Activated CD8-positive, alpha-beta memory T cell treated with anti-CD3 and anti-CD28 coated beads for 4 hours (primary cell): Measurements from ENCODE around the gene QRFP.

Experiments used
- DNase-seq, 2 donors: peaks; one replicate each; pipeline ENCODE4 v3.0.0-alpha.2; 2020; ENCODE audit warnings: low read depth in 2 of 2

Gene QRFP

DNA sequence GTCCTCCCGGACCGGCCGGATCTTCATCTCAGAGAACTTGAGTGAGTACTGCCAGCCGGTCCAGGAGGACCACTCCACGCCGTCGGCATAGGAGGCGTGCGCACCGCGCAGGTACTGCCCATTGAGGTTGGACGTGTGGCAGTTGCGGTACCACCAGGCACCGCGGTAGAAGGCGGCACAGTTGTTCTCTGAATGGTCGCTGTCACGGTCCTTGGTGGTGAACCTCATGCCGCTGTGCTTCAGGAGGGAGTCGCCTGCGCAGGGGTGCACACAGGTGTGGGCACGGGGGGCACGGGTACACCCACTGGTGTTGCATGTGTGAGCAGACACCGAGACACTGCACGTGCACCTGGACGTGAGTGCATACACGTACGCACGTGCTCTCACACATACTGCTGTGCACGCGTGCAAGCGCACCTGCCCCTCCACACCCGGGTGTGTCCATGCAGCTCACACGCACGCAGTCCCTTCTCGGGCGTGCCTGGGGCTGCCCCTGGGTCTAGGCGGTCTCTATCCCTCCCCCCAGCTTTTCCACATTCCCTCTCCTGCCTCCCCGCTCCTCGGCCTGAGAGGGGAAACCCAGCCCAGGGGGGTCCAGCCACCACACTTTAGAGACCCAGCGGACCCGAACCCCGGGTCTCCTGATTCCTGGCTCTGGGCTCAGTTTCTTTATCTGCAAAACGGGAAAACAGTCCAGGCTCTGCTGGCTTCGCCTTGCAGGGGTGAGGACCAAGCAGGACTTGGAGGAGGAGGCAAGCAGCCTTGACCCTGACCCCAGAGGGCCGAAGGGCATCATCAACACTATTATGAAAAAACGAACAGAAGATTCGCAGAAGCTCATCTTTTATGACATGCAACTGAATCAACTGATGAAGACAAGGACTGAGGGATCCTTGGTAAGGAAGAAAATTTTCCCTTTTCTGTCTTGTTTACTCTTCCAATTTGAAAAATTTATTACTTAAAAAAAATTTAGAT, 7.7 kb upstream of the QRFP start:
- DNase-seq, result no peak

DNA sequence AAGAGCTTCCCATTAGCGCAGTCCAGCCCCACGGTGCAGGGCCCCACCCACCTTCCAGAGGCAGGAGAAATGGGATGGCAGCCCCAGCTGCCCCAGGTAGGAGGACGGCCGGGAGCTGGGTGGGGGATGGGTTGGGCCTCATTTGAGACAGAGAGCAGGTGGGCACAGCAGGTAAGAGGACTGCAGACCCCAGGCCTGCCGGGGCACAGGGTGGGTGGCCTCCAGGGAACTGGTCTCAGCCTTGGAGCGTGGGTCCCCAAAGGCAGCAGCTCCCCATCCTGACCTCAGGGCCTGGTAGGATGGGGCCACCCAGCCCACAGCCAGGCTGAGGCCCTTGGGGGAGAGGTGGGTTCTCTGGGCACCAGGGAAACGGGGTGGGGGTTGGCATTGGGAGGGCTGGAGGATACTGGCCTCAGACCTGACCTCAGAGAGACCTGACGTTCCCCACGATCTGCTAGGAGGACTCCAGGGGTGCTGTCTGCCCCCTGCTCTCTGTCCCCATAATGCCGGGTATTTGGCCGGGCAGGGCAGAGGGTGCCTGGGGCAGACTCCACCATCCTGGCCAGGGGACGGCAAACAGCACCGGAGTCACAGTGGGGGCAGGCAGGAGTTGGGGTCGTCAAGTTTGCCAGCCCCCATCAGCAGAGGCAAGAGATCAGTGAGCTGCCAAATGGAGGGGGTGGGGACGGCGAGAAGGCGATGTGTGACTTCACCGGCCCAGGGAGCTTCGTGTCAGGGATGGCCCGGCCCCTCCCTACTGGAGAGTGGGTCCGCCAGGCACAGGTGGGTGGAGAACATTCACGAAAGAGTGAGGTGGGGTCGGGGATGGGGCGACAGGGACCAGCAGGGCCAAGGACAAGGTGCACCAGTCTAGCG, 6.8 kb upstream of the QRFP start:
- DNase-seq, result no peak

DNA sequence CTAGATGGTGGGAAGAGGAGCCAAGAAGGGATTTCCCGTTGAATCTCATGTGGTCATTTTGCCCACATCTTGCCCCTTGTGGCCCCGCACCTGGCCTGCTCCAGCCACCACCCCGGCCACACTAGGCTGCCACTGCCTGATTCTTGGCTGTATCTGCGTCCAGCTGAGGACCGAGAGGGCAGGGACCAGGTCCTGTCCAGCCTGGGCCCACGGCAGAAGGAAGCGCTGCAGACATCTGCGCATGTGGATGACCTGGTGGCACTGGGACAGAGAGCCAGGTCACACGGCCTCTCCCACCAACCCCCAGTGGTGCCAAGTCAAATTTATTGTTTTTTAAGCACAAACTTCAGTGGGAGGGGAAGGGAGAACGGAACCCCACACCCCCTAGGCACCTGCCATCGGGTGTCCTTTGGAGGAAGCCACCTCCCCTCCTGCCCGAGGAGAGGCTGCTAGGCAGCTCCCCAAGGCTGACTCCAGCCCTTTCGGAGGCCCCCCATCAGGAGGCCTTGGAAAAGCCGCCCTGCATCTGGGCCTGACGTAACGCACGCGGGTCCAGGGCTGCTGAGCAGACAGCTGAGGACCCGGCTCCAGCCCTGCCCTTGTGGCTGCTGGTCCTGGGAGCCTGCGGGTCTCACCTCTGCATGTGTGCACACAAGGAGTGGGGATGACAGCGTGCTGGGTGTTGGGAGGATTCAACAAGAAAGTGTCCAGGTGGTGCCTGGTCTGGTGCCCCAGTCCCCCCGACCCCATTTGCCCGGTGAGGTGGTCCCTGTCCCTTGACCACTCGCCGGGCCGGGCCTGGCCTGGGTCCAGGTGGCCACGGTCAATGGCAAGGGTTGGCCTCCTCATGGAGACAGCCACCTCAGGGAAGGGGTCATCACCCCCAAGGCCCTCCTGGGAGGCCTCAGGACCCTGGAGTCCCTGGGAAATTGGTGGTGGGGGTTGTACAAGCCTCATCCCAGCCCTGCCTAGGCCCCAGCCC, 5.9 kb upstream of the QRFP start:
- no peak for DNase-seq

DNA sequence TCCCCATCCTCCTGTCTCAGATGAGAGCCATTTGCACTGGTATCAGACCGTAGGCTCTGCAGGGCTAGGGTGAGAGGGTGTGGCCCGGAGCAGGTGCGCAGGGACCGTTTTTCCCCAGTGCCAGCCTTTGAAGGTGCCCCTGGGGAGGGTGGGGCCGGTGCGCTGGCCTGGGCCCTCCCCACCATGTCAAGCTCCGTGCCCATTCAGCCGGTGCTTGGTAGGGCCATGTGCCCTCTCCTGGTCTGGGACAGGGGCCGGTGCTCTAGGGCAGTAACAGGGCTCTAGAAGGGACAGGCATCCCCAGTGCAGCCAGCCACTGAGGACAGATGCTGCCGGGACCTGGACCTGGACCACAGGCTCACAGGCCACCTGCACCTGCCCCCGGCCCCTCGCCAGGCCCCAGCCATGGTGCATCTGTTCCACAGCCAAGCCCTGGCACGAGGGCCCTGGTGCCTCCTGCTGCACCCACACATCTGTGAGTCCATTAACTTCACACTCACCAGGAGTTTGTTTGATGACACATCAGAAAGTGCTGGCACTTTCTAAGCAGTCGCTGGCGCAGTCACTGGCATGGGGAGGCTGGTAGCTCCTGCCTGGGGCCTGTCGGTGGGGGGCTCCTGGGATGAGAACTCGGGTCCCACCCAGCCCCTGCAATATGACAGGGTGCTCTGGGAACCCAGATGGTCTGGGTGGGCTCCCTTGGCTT, 5.0 kb upstream of the QRFP start:
- no peak for DNase-seq

DNA sequence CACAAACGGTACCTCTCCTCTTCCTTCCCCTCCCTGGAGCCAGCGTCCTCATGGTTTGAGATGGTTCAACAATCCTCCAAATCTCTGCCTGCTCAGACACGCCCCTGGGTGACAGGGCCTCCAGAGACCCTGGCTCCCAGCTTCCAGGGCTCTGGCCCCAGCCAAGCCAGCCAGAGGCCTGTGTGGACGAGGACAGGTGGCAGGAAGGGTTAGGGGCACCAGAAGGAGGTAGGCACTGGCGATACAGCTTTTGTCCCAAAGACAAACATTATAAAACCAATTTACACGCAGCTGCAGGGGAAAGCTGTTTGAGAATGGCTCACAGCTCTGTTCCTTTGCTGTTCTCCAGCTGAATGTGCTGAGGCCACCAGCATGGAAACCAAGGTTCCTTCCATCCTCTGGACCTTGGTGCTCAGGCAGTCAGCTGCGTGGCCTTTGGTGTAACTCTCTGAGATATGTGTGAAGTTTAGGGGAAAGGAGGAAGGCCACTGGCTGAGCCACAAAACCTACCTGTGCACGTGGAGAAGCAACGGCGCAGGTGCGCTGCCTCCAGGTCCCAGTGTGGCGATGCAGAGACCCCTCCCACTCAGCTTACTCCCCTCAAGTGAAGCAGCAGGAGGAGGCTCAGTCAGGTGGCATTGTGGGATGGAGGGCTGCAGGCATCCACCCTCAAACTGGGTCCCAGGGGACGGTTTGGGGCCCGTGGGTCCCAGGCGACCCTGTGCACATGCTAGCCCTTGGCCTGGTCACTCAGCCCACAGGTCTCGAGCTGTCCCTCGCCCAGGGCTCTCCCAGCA, 4.3 kb upstream of the QRFP start:
- DNase-seq, result no peak

DNA sequence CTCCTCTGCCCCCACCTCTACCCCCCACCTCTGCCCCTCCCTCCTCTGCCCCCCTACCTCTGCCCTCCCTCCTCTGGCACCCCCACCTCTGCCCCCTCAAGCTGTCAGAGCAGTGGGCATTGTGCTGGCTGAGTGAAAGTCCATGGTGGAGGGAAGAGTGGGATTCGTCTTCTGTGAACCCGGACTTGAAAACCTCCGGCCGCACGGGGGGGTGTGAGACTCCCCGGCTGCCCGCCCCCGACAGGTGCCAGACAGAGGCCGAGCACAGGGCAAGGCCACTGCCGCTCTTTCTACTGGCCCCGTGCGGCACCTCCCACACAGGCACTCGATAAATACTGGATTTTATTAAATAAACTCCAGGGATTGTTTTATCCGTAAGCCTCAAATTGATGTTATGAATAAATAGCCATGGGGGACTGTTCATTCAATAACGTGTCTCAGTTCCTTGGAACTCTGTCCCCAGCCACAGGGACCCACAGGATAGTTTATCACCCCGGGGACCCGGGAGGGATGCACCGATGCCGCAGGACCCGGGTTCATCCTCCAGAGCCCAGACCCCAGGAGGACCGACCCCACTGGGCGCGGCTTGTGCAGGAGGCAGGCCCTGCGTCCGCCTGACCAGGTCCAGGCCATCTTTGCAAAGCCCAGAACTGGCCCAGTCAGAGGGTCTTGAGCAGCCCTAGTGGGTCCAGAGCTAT, 2.6 kb upstream of the QRFP start:
- DNase-seq, result no peak

DNA sequence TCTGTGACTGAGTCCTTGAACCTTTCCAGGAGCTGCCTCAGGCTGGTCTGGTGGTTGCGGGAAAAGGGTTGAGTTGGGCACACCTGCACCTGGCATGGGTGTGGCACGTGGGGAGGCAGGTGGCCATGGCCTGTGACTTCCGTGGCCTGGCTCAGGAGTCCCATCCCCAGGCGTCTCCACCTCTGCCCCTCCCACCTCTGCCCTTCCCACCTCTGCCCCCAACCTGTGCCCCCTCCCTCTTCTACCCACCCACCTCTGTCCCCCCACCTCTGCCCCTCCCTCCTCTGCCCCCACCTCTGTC, 1.9 kb upstream of the QRFP start:
- DNase-seq, result no peak

DNA sequence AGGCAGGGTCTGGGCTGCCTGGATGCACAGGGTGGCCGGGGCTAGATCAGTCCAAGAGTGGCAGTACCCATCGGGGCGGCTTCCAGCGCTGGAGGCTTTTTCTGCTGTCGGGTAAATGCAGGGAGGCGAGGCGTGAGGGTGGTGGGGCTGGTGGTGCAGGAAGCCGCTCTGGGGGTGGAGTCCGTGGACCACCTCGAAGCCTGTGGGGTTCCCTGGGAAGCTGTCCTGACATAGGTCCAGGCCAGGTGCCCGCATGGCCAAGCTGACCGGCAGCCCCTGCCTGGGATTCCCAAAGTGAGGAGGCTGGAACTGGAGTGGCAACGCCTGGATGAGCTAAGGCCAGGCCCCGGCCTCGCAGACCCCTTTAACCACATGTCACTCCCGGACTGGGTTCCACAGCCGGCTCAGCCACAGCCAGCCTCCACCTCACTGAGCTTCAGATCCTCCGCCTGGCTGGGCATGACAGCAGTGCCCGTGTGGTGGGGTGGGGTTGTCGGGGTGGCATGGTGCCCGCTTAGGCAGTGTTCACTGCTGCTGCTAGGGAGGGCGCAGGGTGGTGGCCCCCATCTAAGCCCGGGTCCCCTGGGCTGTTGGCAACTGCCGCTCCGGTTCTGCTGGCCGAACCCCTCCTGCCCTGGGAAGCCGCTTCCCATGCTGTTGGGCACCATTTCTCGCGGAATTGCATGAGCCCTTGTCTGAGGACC, 1.4 kb upstream of the QRFP start:
- no peak for DNase-seq

DNA sequence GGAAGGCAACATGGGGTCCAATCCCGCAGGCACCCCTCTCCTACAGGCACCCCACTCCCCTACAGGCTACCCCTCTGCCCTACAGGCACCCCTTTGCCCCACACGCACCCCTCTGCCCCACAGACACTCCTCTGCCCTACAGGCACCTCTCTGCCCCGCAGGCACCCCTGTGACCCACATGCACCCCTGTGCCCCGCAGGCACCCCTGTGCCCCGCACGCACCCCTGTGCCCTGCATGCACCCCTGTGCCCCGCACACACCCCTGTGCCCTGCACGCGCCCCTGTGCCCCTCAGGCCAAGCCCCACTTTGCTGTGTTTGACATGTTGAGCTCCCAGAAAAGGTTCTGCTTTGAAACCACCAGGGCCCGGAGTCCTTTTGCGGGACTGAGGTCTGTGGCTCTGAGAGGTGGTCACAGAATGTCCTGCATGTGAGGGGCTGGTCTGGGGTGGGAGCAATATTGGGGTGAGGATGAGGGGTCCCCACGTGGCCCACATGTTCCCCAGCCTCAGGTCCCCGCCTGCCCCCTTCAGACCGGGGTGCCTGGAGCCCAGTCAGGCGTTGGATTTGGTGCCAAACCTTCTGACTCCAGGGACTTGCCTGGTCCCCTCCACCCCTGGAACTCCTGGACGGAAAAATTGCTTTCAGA, 616 bp upstream of the QRFP start:
- DNase-seq, result no peak

DNA sequence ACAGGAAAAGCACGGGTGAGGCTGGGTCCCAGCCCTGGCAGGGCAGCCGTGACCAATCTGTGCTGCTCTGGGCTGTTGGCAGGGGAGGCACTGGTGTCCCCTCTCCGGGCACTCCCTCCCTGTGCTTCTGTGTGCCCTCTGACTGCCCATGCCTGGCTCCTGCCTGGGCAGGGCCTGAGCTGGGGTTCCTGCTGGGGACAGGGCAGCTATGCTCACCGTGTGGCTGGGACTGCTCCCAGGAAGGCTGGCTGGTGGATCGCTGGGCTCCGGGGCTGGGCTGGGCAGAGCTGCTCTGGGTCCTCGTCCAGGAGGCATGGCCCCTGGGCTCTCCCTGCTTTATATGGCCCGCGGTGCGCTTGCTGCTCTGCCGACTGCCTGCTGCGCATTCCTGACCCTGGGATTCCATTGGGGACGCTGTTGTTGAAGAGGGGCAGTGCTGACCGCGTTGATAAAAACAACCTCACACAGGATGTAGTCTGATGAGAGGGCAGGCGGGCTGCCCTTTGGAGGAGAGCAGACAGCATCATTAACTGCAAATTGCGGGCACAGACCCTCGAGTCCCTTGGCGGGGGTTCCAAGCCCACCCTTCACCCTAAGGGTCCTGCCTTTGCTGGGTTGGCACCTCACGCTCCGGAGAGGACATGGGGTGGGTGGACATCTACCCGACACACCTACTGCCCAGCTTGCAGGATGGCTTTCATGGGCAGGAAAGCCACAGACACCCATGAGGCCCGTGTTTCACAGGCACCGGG, 955 bp downstream of the QRFP start:
- DNase-seq, result no peak

DNA sequence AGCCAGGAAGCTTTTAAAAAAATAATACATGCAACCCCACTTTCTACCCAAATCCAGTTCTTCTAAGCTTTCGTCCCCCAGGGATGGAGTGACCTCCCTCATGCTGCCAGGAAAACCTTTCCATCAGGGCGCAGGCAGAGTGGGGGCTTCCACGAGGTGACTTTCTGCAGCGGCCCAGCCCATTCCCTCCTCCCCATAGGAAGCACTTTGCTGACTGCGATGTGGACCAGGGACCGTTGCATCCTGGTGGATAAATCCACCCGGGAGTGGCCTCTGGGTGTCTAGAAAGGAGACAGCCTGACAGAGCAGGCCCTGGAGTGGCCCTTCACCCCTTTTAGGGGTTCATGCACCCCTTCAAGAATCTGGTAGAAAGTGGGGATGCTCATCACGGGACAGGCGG, 1.6 kb downstream of the QRFP start:
- no peak for DNase-seq

DNA sequence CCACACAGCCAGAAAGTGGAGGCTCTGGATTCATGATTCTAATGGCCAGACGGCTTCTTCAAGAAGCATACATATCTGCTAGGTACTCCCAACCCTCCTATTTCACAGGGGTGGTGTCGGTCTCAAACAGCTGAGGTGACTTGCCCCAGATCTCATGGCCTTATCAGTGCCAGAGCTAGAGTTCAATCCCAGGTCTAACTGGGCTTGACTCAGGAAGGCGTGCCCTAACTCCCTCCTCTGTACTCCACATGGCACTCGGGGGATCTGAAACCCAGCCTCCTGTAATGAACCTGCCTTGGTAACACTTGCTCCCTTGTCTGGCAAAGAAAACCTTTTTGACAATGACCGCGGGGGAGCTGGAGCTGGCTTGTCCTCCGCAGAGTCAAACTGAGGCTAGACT, 2.1 kb downstream of the QRFP start:
- DNase-seq, result no peak

DNA sequence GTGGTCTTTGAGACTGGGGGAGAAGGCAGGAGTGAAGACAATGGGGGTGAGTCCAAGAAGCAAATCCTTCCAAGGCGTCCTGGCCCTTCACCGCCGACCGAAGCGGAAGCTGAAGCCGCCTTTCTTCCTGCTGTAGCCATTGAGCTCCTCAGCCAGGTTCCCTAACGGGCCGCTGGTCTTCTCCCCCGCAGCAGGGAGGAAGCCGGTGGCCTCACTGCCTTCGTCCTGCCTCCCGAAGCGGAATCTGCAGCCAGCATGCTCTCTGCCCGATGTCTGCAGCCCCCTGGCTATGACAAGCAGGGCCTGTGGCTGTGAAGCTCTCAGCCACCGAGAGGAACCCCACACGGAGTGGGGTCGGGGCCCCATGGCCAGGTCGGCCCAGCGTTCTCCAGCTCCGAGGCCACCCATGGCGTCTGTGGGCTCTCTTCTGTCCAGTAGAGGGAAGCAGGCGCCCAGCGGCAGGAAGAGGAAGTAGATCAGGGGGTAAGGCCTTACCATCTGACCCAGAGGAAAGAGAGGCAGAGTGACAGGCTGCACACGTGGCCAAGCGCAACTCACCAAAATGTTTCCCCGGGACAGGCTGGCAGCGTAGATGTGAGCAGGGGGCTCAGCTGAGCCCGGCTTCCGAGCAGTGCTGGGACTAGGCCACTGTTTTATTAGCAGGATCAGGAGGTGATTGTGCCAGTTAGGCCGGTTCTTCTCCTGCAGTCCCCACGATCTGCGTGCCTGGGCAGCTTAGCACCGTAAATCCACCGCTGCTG, 3.1 kb downstream of the QRFP start:
- DNase-seq, result no peak

DNA sequence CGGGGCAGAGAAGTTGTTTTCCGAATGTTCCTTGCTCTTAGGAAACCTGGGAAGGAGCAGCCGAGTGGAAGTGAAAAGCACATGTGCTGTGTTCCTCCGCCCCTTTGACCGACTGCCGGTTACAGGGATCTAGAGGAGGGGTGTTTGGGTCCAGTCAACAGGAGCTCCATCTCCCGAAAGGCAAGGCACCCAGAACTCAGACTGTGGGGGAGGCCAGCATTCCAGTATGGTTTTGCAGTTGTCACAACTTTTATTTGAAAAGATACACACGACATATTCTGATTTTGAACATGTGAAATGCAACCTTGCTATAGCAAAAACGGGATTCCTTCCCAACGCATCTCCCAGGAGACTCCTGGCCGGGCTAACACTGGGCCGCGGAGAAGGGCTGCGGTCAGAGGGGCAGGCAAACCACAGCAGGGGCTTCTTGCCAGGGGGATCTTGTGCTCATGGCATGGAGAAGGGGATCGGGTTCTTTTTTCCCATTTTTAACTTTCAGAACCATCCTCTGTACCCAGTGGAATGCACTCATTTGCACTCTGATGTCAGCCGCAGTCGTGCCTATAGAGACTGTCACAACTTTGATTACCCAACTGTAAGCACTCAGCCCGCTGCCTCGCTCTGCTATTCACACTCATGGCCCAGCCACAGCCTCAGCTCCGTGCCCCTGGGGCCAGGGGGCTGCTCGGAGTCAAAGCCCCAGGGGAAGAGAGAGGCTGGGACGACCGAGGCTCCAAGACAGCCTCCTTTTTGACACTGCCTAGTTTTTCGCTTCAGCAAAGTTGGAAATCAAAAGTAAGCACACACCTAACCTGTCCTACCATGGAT, 3.9 kb downstream of the QRFP start:
- DNase-seq, result no peak

DNA sequence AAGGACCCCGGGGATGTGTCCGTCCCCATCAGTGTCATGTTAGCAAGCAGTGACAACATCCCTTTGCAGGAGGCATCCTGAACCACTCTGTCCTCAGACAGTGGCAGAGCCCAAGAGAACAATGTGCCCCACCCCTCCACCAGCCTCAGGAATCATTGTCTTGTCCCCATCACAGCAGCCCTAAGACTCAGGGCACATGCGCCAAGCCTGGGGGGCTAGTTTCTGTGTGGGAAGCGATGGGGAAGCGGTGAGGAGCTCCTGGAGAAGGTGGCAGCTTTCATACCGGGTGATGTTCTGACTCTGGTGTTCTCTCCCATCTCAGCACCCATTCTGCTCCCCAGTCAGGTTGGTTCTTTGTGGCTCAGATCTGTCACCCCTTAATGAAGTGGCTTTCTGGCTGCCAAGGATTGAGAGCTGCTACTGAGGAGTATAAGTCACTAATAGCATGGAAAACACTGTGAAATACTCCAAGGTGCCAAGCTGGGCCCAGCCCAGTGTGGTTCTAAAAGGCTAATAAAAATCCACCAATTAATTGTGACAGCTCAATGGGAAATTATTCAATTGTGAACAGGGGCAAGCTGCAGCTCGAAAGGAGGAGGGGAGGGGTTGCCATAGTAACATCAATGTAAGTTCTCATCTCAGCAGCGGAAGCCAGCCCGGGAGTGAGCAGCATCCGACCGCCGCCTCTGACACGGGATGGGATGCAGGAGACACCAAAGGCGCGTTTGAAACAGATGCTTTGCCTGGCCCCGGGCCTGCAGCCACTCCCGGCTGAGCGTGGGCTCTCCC, 4.7 kb downstream of the QRFP start:
- no peak for DNase-seq
